GM21367 (cell line): ENCODE results near the gene CHCHD10.

ENCODE experiments used
- ATAC-seq: cut with Tn5 transposase; IDR thresholded peaks from one replicate; pipeline ENCODE4 v1.9.1; 2021; ENCODE audit not compliant: unreplicated experiment

Gene CHCHD10

DNA sequence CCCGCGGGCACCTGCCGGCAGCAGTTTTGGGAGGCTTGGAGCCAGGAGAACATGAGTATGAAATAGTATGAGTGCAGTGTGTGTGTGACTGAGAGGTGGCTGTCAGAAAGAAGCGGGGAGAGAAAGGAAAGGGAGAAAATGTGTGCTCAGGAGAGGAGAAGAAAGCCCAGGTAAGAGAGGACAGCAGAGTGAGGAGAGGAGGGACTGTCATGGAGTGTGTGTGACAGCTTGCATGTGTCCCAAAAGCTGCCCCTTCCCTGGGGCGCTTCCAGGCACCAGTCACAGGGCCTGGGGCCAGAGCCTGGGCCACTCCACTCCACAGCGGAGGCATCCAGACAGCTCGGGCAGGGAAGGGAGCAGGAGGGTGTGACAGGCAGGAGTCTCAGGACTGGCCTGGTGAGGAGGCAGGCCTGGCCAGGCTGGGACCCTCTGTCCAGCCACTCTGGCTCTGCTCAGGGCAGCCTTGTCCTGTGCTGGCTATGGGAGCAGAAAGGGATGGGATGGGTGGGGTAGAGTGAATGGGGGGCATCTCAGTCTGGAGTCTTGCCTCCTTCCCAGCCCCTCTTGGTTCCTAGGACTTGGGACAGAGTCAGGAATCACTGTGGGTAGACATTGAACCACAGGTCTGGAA lies 5.8 kb upstream of the CHCHD10 start:
- no peak for ATAC-seq

- no peak for ATAC-seq
These were observed 5.1 kb upstream of the CHCHD10 start, which contains the start of gene MMP11 for GRCh38 chr22:23772649-23773473. TSS of gene MMP11 (plus strand) at chr22:23772849. CDS start at chr22:23772871, 22 bp downstream.

GRCh38 chr22:23772315-23772648 lies 4.5 kb upstream of the CHCHD10 start:
- no peak for ATAC-seq

DNA sequence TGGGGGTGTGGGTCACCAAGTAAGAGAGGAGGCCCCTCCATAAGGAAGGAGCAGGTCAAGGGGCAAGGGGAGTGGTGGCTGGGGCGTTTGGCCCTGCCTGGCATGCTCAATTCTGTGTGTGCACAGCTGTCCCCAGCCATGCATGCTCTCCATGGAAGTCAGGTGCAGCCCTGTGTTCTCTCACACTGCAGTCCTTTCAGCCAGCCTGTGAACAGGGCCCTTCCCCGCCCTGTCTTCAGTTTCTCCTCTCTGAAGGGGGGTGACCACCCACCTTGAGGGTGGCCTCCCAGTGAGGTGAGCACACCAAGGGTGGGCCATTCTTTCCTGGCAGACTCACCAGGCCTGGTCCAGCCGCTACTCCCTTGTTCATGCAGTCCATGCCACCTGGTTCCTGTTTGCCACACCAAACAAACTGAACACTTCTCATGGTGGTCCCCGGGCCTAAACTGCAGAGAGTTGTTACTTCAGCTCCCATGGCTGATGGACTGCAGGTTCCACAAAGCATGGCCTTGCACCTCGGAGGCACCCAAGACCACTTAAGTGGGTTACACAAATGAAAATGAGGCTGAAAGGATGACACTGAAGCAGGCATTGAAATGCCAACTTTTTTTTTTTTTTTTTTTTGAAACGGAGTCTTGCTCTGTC lies 1.7 kb upstream of the CHCHD10 start:
- ATAC-seq: no peak

DNA sequence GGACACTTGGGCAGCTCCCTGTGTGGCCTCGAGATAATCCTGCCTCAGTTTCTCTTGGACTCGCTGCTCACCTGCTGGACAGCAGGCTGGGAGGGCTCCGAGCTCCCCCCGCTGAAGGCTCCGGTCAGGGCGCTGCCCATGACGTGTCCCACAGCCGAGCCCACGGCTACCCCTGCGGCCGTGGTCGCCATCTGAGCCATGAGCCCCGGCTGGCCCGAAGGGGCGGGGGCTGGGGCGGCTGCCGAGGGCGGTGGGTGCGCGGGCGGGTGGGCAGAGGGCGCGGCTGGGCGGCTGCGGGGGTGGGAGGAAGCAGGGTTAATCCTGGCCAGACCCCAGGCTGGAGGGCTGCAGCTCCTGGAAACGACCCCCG lies 484 bp downstream of the CHCHD10 start:
- ATAC-seq: no peak

DNA sequence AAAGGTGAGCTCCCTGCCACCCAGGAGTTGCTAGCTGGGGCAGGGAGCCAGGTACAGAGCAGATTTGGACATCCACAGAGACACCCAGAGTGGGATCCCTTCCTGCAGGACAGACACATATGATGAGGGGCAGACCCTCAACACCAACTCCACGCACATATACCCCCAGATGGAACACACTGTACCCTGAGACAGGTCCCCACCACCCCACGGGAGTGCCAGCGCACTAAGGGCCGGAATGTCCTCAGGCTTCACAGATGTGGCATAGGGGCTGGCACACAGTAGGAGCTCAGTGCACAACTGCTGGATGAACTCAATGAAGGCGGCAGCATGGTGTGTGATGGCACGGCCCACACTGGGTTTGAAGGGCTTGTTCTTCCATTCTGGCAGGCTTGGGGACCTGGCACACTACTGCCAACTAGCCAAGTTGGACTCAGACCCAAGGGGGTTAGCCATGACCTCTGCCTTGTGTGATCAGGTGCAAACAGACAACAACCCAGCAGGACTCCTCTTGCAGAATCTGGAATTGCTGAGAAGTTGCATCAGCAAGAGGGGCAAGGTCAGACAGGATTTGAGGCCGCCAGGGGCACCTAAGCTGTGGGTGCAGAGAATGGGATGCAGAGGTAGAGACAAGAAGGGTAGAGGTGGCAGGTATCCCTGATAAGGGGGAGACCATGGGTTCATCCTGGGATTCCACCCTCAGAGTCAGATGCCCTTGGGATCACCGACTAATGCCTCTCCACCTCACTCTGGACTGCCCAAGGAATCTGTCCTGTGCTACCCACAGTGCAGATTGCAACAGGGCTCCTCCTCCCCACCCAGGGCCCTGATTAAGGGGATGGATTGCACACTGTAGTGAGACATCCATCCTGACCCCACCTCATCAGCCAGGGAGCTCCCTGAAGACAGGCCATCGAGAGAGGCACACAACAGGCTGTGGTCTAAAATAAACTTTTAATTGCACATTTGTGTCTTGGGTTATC lies 2.6 kb downstream of the CHCHD10 start:
- no peak for ATAC-seq

DNA sequence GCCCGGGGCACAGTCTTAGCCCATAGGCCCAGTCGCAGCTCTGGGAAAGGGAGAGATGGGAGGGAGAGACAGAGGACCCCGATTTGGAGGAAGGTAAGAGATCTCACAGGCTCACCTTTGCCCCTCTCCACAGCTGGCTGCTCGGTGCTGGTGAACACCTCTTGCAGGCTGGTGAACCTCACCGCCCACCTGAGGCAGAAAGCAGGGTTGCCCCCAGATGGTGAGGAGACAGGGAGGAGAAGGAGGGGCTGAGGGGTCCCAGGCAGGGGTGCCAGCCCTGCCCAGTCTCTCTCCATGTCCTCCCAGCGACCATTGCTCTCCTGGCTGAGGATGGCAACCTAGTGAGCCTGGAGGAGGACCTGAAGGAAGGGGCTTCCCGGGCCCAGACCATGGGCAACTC lies 3.8 kb downstream of the CHCHD10 start:
- ATAC-seq: no peak

GRCh38 chr22:23763579-23763945 lies 4.2 kb downstream of the CHCHD10 start:
- no peak for ATAC-seq

DNA sequence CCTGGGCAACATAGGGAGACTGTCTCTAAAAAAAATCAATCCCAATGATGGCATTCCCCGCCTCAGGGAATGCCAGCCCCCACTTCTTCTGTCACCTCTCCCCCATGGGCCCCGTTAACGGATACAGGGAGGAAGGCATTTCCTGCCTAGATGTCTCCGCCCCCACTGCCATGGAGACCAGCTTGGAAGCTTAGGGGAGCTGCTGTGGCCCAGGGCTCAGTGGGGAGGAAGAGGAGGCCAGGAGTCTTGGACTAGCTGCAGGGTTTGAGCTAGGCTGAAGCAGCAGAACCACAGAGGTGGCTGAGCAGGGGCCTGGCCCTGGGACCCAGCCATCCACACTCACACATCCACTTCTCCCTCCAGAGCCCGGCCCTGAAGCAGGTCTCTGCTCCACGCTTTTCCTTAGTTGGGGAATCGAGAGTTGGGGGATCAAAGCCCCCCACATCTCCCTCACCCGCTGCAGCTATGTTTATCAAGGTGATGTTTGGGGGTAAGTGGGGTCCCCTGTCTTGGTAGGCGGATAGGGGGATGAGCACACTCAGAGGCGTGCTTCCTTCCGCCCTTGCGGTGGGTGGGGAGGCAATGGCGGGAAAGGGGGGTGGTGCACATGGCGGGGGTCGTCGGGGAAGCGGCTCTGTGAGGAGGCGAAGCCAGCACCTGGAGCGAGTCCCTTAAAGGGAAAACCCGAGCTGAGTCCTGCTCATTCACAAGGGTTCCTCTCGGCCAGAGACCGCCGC lies 4.8 kb downstream of the CHCHD10 start, which contains the start of gene C22orf15:
Gene C22orf15, plus strand, starts transcription at position 149 of the 737 bp plus-strand sequence. Its CDS starts 317 bp downstream, at position 466.
- ATAC-seq: no peak

- ATAC-seq: no peak
These were observed 7.7 kb downstream of the CHCHD10 start for GRCh38 chr22:23760056-23760455.

- no peak for ATAC-seq
These were observed 8.2 kb downstream of the CHCHD10 start for GRCh38 chr22:23759566-23759965.

GRCh38 chr22:23756891-23757290 lies 10.9 kb downstream of the CHCHD10 start:
- ATAC-seq: no peak

DNA sequence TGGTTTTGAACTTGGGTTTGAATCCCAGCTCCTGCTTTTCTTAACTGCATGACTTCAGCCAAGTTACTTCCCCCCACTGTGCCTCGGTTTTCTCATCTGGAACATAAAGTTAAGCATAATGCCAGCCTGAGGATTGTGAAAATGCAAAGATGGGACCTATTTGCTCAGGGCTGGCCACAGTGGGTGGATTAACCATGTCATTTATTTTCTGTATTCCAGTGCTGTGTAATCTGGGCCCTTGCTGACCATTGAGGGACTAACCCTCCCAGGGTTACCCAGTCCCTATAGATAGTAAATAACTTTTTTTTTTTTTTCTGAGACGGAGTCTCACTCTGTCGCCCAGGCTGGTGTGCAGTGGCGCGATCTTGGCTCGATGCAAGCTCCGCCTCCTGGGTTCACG lies 12.1 kb downstream of the CHCHD10 start:
- no peak for ATAC-seq

GRCh38 chr22:23754980-23755636 lies 12.7 kb downstream of the CHCHD10 start:
- ATAC-seq: no peak

DNA sequence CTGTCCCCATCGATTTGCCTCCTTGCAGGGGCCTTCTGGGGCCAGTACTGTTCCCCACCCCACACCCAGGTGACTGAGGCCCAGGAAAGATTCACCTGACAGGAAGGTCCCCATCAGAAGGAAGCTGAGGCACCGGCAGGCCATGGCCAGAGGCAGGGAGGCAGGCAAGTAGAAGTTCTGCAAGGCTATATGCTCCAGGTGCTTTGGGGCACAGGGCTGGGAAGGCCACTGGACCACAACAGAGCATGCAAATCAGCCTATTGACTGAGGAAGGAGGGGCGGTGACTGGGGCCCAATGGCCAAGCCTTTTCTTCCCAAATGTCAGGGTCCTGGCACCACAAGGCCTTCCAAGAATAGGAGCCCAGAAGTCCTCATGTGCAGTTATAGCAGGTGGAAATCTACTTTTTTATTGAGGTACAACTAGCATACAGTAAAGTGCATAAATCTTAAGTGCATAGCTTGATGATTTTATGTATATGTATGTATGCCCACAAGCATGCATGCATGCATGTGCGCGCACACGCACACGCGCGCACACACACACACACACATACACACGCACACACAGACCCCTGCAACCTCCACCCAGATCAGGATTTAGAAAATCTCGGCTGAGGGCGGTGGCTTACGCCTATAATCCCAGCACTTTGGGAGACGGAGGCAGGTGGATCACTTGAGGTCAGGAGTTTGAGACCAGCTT lies 13.4 kb downstream of the CHCHD10 start, which contains the start of gene VPREB3:
Gene VPREB3, minus strand, starts transcription at position 206 of the 700 bp plus-strand sequence. Its CDS starts 62 bp downstream, at position 144.
- no peak for ATAC-seq

DNA sequence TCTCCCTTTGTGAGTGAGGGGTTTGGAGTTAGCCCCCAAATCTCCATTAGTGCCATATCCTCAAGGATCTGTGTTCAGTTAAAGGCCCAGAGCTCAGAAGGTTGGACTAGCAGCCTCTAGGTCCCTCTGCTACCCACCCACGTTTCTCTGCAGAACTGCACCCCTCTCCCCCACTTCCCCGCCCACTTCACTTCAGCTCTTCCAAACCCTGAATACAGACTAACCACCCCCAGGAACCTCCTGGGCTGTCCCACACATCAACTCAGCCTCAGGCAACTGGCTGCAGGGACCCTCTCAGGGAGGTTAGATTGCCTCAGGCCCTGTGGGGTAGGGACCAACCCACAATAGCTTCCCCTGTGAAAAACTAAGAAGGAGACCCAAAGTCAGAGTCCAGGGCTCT lies 14.4 kb downstream of the CHCHD10 start:
- no peak for ATAC-seq

DNA sequence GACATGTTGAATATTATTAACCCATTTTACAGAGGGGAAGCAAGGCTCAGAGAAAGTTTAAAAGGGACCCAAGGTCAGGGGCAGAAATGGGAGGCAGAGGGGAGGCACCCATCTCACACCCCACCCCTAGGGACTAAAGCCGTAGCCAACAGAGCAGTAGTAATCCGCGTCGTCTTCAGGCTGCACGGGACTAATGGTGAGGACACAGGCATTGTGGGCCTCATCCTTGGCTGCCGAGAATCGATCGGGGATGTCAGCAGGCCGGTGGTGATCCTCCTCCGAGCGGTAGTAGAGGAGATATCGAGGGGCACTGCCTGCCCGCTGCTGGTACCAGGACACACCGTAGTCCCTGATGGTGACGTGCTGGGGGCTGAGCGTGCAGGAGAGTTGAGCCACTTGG lies 15.0 kb downstream of the CHCHD10 start:
- ATAC-seq: no peak

DNA sequence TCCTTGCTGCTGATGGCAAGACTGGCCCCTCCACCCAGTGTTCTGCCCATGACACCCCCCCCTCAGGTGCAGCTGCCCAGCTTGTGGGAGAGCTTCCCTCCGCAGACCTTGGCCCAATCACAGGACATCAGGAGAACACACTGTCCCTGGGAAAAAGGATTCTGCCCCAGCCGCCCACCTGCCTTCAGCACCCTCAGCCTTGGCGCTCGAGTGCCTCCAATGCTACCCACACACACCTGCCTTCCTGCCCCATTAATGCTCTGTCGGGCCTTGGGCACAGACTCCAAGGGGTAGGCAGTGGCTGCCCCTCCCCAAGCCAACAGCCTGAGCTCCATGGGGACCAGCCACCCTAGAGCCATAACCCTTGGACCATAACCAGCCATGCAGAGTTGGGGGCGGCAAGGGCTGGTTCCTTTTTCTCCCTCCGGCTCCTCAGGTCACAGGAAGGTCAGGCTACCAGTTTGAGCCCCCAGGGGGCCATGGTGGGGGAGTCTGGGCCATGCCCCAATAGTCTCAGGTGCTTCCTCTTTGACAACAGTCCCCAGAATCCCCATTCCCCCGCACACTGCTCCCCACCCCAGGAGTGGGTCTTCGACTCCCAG lies 15.6 kb downstream of the CHCHD10 start:
- no peak for ATAC-seq
